Prostate gland (tissue), 2 donors: ENCODE results near the gene U2SURP. TPM values are rescaled to one million over a fixed set of nuclear protein-coding genes. Genes with fewer than 3 reads are reported as not detected.

Experiments
- DNase-seq: peaks from one replicate; pipeline ENCODE4 v3.0.0-alpha.2; 2019; ENCODE audit warnings: low spot score
- H3K27ac ChIP-seq, 2 donors: fragments of 200-600 bp; sonication (generic); 2 replicates each; pipeline ENCODE4 v1.5.1; 2017 to 2019
- H3K27me3 ChIP-seq: fragments of 200-600 bp; sonication (generic); replicated peaks from 2 replicates; pipeline ENCODE4 v1.5.1; 2019; ENCODE audit not compliant: insufficient read depth
- H3K36me3 ChIP-seq, 2 donors: fragments of 200-600 bp; sonication (generic); 1 replicate in 1 of 2; 2 replicates in 1 of 2; pipeline versions ENCODE4 v1.5.1 to v1.8.1; 2017 to 2019
- H3K4me1 ChIP-seq: fragments of 200-600 bp; sonication (generic); replicated peaks from 2 replicates; pipeline ENCODE4 v1.5.1; 2019
- H3K4me3 ChIP-seq, 2 donors: fragments of 200-600 bp; sonication (generic); 2 replicates each; pipeline ENCODE4 v1.5.1; 2017 to 2019
- H3K9me3 ChIP-seq: fragments of 200-600 bp; sonication (generic); 2 replicates; pipeline ENCODE4 v1.5.1; 2017
- CTCF ChIP-seq, 4 experiments: fragments of 200-600 bp in 2 of 4; fragments of 450-650 bp in 2 of 4; sonication (generic) in 2 of 4; IDR thresholded peaks; 1 replicate in 3 of 4; 2 replicates in 1 of 4; pipeline ENCODE4 v1.5.1; 2016 to 2019; ENCODE audit warnings: antibody characterized with exemption in 4 of 4, mild to moderate bottlenecking in 2 of 4, moderate library complexity in 2 of 4
- POLR2A ChIP-seq: fragments of 450-650 bp; IDR thresholded peaks from one replicate; pipeline ENCODE4 v1.6.1; 2016; ENCODE audit warnings: antibody characterized with exemption, mild to moderate bottlenecking
- POLR2AphosphoS5 ChIP-seq: sonication (generic); formaldehyde crosslinking; IDR thresholded peaks from one replicate; pipeline ENCODE4 v1.6.1; 2017; ENCODE audit warnings: antibody characterized with exemption
- WGBS: methylation state at CpG from one replicate; pipeline ENCODE4 v1.1.5; 2018; 5-methylcytosine and 5-hydroxymethylcytosine counted together
- intact Hi-C: fragments of 100-400 bp; cut with DNase I; formaldehyde crosslinking; loops from one replicate; pipeline ENCODE4 v1.14.2; 2022
- total RNA-seq, 2 donors: library from RNA; depleted of rRNA; stranded (reverse); fragments of >200 nt; gene quantifications; one replicate each; pipeline ENCODE4 v1.1.0, GENCODE V29; 2016

U2SURP gene
- total RNA-seq, 2 donors from 2014 or later, result 38.3 to 59.4 TPM

- no peaks in the 10 kb centered on the region for H3K36me3 ChIP-seq
- intact Hi-C loops, result no loop called here
- H3K9me3 ChIP-seq, result no peaks in the 10 kb centered on the region
- H3K4me3 ChIP-seq, result no peak overlapping the region
- TF ChIP-seq POLR2AphosphoS5 (no peak), POLR2A (no peak), CTCF (IDR thresholded peaks at IDR 0.05) (no peak)
- H3K4me1 ChIP-seq, result no peaks in the 10 kb centered on the region
- H3K27ac ChIP-seq, result no peak overlapping the region
- no peak for DNase-seq
- 95% methylated on average over 1 of the region's 1 CpG for WGBS
- no peaks in the 10 kb centered on the region for H3K27me3 ChIP-seq
Observed at GRCh38 chr3:143088835-143089234, 87.5 kb downstream of the U2SURP start.

GRCh38 chr3:143089965-143090364 is 88.6 kb downstream of the U2SURP start:
- Histone ChIP-seq H3K36me3 (no peaks in the 10 kb centered on the region), H3K4me3 (no peak overlapping the region), H3K9me3 (no peaks in the 10 kb centered on the region), H3K4me1 (no peaks in the 10 kb centered on the region), H3K27me3 (no peaks in the 10 kb centered on the region), H3K27ac (no peak overlapping the region)
- WGBS, result 97% methylated on average over 4 of the region's 4 CpGs
- intact Hi-C loops, result no loop called here
- TF ChIP-seq CTCF (IDR thresholded peaks at IDR 0.05) (no peak), POLR2A (no peak), POLR2AphosphoS5 (no peak)
- DNase-seq, result no peak

- no peak overlapping the region for H3K4me3 ChIP-seq
- intact Hi-C loops, result no loop called here
- no peaks in the 10 kb centered on the region for H3K27me3 ChIP-seq
- no peak for TF ChIP-seq POLR2AphosphoS5
- no peak for TF ChIP-seq POLR2A
- no peak for TF ChIP-seq CTCF (IDR thresholded peaks at IDR 0.05)
- H3K4me1 ChIP-seq, result no peaks in the 10 kb centered on the region
- DNase-seq, result peak; percentile 13
- no peaks in the 10 kb centered on the region for H3K9me3 ChIP-seq
- H3K27ac ChIP-seq, result no peak overlapping the region
- WGBS, result 30% methylated on average over 5 of the region's 5 CpGs
- H3K36me3 ChIP-seq, result no peaks in the 10 kb centered on the region
Observed at GRCh38 chr3:143090486-143090885, 89.1 kb downstream of the U2SURP start.

GRCh38 chr3:143090976-143091837 is 89.8 kb downstream of the U2SURP start:
- no peaks in the 10 kb centered on the region for H3K27me3 ChIP-seq
- WGBS, result 61% methylated on average over 9 of the region's 9 CpGs
- no peaks in the 10 kb centered on the region for H3K4me1 ChIP-seq
- DNase-seq, result no peak
- intact Hi-C loops, result no loop called here
- no peak for TF ChIP-seq POLR2A
- no peak for TF ChIP-seq POLR2AphosphoS5
- TF ChIP-seq CTCF (IDR thresholded peaks at IDR 0.05), result no peak
- no peak overlapping the region for H3K27ac ChIP-seq
- H3K4me3 ChIP-seq, result no peak overlapping the region
- no peaks in the 10 kb centered on the region for H3K36me3 ChIP-seq
- no peaks in the 10 kb centered on the region for H3K9me3 ChIP-seq

GRCh38 chr3:143092191-143092590 is 90.8 kb downstream of the U2SURP start:
- Histone ChIP-seq H3K4me3 (no peak overlapping the region), H3K27ac (no peak overlapping the region), H3K4me1 (no peaks in the 10 kb centered on the region), H3K27me3 (no peaks in the 10 kb centered on the region), H3K36me3 (no peaks in the 10 kb centered on the region), H3K9me3 (no peaks in the 10 kb centered on the region)
- DNase-seq, result no peak
- intact Hi-C loops, result no loop called here
- TF ChIP-seq POLR2A (no peak), CTCF (IDR thresholded peaks at IDR 0.05) (no peak), POLR2AphosphoS5 (no peak)
- WGBS, result 85% methylated on average over 1 of the region's 1 CpG
